ENCODE results near the gene KBTBD7. TPM values are rescaled to one million over a fixed set of nuclear protein-coding genes. Genes with fewer than 3 reads are reported as not detected.

Gene KBTBD7, protein sequence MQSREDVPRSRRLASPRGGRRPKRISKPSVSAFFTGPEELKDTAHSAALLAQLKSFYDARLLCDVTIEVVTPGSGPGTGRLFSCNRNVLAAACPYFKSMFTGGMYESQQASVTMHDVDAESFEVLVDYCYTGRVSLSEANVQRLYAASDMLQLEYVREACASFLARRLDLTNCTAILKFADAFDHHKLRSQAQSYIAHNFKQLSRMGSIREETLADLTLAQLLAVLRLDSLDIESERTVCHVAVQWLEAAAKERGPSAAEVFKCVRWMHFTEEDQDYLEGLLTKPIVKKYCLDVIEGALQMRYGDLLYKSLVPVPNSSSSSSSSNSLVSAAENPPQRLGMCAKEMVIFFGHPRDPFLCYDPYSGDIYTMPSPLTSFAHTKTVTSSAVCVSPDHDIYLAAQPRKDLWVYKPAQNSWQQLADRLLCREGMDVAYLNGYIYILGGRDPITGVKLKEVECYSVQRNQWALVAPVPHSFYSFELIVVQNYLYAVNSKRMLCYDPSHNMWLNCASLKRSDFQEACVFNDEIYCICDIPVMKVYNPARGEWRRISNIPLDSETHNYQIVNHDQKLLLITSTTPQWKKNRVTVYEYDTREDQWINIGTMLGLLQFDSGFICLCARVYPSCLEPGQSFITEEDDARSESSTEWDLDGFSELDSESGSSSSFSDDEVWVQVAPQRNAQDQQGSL
- total RNA-seq (2022; extraction: Qiagen RNA extraction), result 1.8 to 2.5 TPM (median 2.1 TPM) in 5 replicates

DNA sequence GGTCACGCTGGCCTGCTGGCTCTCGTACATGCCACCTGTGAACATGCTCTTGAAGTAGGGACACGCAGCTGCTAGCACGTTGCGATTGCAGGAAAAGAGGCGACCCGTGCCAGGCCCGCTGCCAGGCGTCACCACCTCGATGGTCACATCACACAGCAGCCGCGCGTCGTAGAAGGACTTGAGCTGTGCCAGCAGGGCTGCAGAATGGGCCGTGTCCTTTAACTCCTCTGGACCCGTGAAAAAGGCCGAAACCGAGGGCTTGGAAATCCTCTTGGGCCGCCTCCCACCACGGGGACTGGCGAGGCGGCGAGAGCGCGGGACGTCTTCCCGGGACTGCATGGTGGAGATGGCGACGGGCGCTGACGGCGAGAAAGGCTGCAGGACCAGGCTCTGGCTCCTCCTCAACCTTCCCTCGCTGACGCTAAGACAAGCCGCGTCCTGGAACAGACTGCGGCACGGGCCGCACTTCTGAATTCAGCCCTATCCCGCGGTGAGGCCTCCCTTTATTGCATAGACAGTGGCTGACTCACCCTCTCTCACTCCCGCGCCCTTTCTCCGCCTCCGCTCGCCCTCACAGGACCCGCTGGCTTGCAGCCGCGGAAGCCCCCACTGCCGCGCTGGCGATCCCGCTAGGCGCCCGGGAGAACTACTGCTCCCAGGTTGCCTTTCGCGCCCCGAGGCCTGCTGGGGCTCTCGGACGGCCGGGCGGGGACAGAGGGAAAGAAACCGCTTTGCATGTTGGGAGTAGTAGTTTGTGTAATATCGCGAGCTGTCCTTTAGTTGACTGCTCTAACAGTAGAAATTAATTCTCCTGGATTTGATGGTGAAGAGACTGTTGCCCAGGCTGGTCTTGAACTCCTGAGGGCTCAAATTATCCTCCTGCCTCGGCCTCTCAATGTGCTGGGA is at the start of gene KBTBD7:
Gene KBTBD7 (minus strand): TSS at position 651 of the 906 bp plus-strand sequence. CDS start 312 bp downstream, at position 339.

Other genes with a start within 250 kb of the KBTBD7 start
- gene ELF1, start 175.3 kb downstream of the KBTBD7 start, total RNA-seq (2022; extraction: Qiagen RNA extraction), result 30.7 to 42.5 TPM (median 35.0 TPM) in 5 replicates
- 8.0 to 9.6 TPM (median 8.3 TPM) in 5 replicates for gene WBP4, start 133.1 kb downstream of the KBTBD7 start, total RNA-seq (2022; extraction: Qiagen RNA extraction)
- 4.1 to 5.3 TPM (median 4.7 TPM) in 5 replicates for gene KBTBD6, start 61.8 kb downstream of the KBTBD7 start, total RNA-seq (2022; extraction: Qiagen RNA extraction)
- gene MTRF1, start 69.0 kb upstream of the KBTBD7 start, total RNA-seq (2022; extraction: Qiagen RNA extraction), result 4.0 to 6.8 TPM (median 5.1 TPM) in 5 replicates
- gene NAA16, start 116.7 kb upstream of the KBTBD7 start, total RNA-seq (2022; extraction: Qiagen RNA extraction), result 7.3 to 8.2 TPM (median 7.9 TPM) in 5 replicates